DMS153 (cell line): ENCODE data around the gene MED27.

Experiments
- DNase-seq: peaks from one replicate; lab custom pipeline; 2025; lab: John Stamatoyannopoulos, UW

The MED27 gene

DNA sequence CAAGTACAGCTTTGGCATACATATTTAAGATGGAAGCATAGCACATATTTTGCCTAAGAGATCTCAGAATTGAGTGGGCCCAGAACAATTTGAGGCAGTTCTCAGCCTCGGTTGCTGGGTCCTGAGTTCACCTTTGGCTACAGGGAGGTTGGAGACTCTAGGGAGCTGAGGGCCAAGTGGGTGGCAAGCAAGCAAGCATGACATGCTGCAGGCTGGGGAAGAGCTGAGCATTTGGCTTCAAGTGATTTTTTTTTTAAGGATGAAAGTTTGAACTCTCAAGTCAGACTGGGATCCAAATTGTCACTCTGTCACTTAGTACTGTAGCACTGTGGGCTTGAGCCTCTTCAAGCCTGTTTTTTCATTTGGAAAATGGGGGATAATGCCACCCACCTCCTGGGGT lies 160.5 kb downstream of the MED27 start:
- no peak for DNase-seq

DNA sequence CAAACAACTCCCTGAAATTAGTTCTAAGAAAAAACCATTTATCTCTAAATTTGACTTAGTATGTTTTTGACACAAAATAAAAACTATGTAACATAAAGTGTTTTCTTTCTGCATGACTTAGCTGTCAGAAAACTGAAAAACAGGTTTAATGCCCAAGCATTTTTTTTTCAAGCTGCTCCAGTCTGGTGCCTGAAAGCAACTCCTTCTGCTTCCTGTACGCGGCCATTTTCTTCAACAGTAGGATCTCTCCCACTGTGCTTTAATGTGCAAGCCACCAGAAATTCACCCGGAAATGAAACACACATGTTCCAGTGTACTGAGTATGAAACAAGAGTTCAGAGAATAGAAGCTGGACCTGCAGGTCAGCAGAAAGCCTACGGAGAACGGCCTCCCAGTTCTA lies 161.2 kb downstream of the MED27 start:
- DNase-seq = no peak

DNA sequence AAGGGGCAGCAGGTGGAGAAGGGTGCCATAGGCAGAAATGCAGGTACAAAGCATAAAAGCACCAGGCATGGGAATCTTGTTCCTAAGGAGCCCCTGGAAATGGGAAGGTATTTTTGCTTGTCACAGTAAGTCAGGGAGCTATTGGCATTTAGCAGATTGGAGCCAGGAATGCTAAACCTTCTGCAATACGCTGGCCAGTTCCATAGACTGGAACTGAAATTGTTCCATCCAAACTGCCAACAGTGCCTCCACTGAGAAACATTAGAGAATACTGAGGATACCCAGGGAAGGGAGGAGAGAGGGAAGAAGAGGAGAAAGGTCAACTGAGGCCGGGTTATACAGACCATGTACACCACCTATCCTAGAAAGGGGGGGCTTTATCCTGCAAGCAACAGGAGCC lies 162.7 kb downstream of the MED27 start:
- no peak for DNase-seq

- DNase-seq = no peak
Observed at GRCh38 chr9:131915181-131915580, 164.5 kb downstream of the MED27 start.

DNA sequence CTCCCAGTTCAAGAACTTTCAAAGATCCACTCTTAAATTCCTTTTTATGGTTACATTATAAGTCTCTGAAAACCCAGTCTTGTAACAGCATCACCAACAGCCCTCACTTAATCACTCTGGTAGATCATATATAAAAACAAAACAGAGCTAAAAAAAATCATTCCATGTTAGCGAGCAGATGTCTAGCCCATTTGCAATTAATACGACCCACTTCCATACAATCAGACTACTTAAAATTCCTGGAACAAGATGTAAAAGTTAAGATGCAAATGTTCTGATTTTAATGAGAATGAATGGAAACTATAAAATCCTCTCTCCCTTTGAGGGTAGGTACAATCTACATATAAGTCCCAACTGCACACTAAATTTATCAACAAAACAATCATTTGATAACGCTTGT lies 167.0 kb downstream of the MED27 start:
- no peak for DNase-seq

DNA sequence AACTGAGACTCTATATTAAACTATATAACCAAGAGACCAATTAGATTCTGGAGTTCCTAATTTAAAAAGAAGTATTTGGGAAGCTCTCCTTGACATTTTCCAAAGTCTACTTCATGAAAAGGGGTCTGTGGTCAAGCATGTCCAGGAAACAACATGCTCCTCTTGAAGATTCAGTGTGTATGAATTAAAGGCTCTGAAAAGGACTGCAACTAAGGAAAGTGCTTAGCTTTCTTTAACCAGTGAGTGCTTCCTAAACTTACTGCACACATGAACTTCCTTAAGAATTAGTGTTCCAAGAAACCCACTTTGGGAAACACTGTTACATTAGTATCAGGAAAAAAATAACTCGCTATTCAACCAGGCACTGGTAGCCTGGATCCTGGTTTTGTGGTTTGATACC lies 167.6 kb downstream of the MED27 start:
- DNase-seq = no peak

DNA sequence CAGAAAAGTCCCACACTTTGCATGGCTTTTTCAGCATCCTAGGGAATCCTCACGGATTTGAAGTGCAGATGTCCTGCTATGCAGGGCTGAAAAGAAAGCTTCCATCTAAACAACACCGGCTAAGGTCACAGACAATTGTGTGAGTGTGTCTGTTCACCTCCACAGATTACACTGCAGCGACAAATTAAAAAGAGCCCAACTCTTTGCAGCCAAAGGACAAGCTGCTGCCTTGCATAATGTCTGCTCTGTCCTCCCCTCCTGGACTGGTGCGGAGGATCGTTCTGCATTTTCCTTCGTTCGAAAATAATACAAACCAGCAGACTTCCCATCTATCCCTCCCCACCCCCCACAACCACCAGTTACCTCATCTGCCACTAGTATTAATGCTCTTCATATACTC lies 169.1 kb downstream of the MED27 start:
- DNase-seq = no peak

- no peak for DNase-seq
Observed at GRCh38 chr9:131905144-131905543, 174.5 kb downstream of the MED27 start.

GRCh38 chr9:131899296-131900228 lies 180.1 kb downstream of the MED27 start:
- DNase-seq = no peak

DNA sequence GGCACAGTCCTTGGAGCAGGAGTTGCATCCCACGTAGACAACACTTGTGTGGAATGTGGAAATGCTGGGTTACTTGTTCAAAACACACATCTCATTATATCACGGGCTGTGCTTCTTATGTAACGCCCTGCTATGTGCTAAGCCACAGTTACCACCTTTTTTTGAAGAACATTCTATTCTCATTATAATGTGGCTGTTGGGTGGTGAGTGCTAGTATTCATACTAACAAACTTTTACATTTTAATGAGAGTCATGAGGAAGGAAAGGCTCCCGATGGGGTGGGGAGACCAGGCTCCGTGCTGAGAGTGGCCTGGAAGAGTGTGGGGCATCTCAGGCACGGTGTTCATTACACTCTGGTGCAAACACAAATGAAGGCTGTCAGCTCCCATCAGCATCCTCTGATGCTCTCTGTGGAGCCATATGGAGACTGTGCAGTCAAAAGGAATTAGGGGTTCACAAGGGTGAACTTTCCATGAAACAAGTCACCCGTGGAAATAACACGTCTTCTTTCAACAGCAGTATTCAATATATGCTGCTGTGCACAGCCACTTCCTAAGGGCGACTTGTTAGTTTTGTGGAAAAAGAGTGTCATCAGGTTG lies 186.7 kb downstream of the MED27 start:
- DNase-seq = no peak

GRCh38 chr9:131892162-131892707 lies 187.4 kb downstream of the MED27 start:
- DNase-seq = no peak

DNA sequence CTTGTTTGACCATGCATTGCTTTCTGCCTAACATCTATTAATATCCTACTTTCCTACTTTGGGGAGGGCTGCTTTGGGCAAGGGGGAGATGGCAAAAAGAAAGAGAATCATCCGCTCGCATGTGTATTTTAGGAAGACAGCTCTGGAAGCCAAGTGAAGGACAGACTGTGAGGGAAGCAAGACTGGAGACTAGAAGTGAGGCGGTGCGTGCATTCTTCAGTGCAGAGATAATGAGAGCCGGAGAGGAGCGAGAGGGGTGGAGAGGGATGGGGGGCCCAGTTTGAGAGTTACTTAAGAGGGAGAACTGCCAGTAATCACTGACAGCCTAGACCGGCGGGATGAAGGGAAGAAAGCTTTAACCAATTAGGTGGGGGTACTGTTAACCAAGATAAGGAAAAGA lies 188.1 kb downstream of the MED27 start:
- no peak for DNase-seq

GRCh38 chr9:131889437-131890251 lies 190.0 kb downstream of the MED27 start:
- DNase-seq = no peak

GRCh38 chr9:131888923-131889322 lies 190.7 kb downstream of the MED27 start:
- no peak for DNase-seq

GRCh38 chr9:131887680-131888079 lies 192.0 kb downstream of the MED27 start:
- DNase-seq = no peak

GRCh38 chr9:131886826-131887225 lies 192.8 kb downstream of the MED27 start:
- DNase-seq = no peak

GRCh38 chr9:131885144-131885609 lies 194.5 kb downstream of the MED27 start:
- DNase-seq = peak; percentile 62

GRCh38 chr9:131884222-131884621 lies 195.4 kb downstream of the MED27 start:
- no peak for DNase-seq

DNA sequence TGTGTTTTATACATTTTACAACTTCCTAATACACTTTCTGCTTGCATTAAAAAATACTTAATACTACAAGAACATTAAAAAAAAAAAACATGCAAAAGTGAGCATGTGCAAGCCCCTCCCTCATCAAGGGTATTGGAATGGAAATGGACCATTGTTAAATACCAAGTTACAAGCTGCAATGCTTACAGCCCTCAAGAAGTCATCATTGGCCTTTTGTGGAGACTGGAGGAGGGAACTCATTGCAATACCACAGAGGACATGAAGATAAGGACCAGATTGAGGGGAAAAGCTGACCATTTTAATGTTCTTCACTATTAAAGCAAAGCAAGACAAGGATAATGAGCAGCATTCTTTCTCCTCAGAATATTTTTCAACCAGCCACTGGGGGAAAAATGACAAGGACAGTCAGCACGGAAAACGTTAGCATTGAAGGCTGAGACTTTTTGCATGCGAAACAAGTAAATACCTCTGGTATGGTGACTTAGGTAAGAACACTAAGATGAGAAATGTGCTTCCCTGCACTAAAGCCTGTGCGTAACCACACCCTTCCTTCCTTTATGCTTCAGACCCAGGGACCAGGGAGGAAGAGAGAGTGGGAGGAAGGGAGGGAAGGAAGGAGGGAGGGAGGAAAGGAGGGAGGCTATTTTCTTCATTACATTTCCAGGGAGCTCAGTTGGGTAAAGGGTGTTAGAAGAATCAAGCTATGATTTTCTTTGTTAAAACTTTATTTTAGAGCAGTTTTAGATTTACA lies 198.7 kb downstream of the MED27 start:
- no peak for DNase-seq

GRCh38 chr9:131879911-131880290 lies 199.8 kb downstream of the MED27 start:
- no peak for DNase-seq

DNA sequence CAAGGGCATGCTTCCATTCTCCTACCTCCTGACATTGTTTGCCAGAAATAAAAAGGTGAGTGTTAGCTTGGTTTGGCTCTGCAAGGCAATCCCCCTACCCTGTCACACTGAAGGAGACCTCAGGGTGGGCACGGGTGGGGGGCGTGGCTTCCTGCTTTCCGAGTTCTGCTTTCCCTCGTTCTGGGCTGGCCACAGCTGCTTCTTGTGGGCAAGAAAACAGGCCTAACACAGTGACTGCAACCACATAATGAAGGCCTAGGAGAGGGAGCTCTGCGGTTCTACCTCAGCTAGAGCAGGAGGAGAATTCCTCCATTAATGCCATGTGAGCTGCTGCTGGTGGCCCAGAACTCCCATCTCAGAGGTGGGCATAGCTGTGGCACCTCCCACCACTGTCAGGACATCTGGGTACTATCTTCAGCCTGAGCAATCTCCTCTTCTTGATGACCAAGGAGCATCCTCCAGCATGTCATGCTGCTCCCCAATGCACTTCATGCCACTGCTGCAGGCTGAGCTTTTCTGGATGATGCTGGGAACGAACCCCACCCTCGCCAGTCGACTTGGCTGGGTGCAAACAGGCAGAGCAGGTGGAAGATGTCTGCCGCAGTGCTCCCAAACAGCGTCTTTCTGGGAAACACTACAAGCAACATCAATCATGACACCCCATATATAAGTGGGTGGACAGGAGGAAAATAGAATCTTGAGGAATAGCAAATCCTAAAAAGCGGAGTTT lies 200.3 kb downstream of the MED27 start:
- no peak for DNase-seq
